Fibroblast of skin of abdomen (primary cell): Measurements from ENCODE around the gene HIVEP1.
A peak's percentile ranks its signal among the peaks of the same experiment; 100 is the strongest.
"Not testable (repeated sequence)": the region's sequence is repeated elsewhere in the genome, so short reads cannot be mapped to it uniquely, and the experiment has no call there.

Source experiments
- DNase-seq: peaks from one replicate; pipeline ENCODE4 v3.0.0-alpha.2; 2013

Gene HIVEP1

DNA sequence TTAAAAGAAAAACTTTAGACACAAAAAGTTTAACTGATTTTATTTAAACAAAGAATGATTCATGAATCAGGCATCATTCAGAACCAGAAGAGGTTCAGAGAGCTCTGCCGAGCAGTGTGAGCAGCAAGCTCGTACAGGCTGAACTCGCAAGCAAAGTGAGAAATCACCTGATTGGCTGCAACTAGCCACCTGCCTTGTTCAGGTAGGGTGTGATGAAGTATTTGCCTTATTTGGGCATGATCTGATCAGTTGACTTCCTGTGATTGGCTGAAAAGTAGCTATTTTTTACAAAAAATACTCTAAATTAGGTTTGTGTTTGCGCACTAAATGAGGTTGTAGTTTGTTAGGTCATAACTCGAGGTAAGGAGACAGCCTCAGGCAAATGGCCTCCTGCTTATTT lies 80.7 kb downstream of the HIVEP1 start:
- DNase-seq: no peak

GRCh38 chr6:12094689-12095088 lies 82.6 kb downstream of the HIVEP1 start:
- no peak for DNase-seq

- no peak for DNase-seq
These were observed 84.2 kb downstream of the HIVEP1 start for GRCh38 chr6:12096342-12096741.

DNA sequence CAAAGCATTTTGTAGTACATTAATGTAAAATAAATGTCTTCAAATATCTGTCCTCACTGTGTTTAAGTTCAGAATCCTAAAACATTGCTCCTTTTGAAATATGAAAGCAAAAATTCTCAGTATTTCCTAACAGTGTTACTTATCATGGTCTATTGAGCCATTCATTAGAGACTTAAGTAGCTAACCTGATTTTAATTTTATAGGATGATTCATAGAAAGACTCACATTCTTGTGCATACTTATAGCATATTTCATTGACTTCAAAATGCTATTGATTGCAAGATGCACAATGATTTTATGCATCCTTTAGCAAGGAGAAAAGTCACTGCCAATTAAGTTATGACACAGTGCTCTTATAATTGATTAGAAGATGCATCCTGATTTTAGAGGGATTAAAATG lies 85.7 kb downstream of the HIVEP1 start:
- peak; percentile 68 for DNase-seq

- no peak for DNase-seq
These were observed 87.7 kb downstream of the HIVEP1 start for GRCh38 chr6:12099623-12100338.

DNA sequence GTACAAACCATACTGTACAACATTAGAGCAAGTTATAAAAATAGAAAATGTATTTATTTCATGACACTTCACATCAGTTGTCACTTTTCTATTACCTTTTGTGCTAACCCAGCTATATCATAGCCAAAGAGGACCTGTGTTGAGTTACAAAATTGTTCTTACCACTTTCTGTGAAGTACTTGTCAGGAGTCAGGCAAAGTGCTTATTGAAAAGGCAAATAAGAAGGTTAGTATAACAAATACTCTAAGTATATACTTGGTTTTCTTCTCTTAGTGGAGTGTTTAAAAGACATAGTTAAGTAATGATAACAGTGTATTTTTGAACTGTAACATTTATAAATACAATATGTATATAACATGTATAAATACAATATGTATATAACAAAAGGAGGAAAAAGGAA lies 88.9 kb downstream of the HIVEP1 start:
- no peak for DNase-seq

DNA sequence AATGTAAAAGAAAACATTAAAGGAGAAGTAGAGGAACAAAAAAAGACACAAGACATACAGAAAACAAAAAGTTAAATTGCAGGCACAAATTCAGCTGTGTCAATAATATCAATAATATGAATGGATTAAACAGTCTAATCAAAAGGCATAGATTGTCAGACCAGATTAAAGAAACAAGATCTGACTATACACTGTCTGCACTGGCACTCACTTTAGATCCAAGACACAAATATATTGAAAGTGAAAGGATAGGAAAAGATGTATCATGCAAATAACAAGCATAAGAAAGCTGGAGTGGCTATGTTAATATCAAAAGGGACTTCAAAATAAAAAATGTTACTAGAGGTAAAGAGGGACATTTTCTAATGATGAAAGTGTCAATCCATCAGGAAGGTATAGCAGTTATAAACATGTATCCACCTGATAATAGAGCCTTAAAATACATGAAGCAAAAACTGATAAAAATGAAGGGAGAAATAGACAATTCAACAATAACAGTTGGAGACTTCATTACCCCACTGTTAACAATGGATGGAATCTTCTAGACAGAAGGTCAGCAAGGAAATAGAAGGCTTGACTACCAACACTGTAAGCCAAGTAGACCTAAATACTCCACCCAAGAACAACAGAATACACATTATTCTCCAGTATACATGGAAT lies 89.7 kb downstream of the HIVEP1 start:
- no peak for DNase-seq

DNA sequence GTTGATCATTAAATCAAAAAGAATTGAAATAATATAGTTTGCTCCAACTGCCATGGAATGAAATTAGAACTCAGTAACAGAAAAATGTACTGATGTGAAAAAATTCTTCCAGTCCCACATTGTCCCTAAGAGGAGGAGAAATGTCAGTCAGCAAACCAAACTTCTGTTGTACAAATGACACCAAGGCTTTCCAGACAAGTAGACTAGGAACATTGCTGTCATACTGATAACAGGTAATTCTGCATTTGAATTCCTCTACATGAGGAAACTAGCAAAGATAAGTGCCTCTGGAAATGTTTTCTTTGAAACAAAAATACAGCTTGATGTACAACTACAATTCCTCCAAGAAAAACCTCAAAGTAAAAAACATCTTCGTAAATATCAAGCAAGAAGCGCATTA lies 90.2 kb downstream of the HIVEP1 start:
- no peak for DNase-seq

DNA sequence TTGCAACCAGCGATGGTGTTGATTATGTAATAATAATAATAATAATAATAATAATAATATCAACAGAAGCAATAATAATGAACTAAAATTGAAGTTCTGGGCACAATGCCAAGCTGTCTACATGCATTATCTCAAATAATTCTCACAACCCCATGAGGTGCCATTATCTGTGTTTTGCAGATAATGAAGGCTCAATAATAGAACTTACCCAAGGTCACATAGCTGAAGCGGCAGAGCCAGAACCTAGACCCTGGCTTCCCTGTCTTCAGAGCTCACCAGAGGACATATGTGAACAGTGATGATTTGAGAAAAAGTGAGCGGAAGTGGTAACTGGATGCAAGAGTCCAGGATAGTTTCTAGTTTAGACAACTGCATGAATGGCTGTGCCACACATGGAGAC lies 91.0 kb downstream of the HIVEP1 start:
- no peak for DNase-seq

DNA sequence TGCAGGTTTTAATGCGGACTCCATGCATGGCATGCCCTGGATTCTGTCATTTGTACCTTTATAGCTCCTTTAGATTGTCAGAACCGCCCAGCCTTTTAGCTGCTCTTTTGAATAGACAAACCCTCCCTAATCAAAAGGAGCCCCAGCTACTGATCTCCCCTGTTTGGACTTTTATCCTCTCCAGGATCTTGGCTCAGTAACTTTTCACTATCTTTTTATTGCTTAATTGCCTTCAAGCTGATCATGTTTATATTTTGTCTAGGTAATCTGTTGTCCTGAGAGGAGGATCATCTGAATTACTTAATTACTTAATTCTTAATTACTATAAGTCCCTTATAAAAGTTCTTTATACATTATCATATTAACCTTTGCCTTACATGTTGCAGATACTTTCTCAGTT lies 93.2 kb downstream of the HIVEP1 start:
- no peak for DNase-seq

GRCh38 chr6:12108376-12108775 lies 96.3 kb downstream of the HIVEP1 start:
- not testable (repeated sequence) for DNase-seq

GRCh38 chr6:12110523-12111362 lies 98.6 kb downstream of the HIVEP1 start:
- no peak for DNase-seq

GRCh38 chr6:12111363-12111670 lies 99.2 kb downstream of the HIVEP1 start:
- no peak for DNase-seq

DNA sequence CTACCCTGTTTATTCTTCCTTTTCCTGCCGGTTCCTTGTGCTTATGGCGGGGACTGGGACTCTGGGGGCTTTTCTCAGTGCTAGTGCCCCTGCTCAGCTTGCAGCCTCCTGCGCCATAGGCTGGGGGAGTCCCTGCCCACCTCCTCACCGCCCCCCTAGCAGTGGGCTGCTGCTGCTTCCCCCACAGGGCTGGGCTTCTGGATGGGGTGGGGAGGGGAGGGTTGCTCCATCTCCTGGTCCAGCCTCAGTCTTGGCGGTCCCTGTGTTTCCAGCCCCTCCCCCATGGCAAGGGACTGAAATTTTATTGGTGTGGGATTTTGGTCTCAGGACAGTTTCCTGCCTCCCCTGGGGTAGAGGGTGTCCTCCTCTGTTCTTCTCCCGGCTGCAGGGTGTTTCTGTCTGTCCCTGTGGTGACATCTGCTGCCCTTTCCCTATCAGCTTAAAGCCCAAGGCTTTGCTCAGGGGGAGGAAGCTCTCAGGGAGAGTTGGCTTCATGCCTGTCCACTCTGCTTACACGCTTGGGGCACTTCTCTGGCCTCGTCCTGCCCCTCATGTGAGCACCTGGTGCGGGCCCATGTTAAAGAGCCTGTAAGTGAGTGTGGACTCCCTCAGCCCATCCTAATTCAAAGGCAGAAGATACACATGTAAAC lies 100.6 kb downstream of the HIVEP1 start:
- DNase-seq: no peak

DNA sequence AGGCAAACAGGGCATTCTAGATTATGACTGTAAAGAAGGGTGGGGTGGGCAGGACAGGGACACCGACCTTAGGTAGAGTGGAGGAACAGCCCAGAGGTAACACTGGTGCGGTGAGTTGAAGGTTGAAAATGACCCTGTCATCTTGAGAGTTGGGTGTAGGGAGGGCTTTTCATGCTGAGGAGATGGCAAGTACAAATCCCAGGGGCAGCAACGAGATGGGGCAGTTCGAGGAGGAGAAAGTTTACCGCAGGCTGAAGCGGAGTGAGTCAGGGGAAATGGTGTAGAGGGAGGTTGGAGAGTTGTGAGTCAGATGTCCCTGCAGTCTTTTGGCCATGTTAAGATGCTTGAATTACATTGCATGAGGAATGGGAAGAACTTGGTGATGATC lies 101.1 kb downstream of the HIVEP1 start:
- DNase-seq: peak; percentile 60

- DNase-seq: no peak
These were observed 102.0 kb downstream of the HIVEP1 start for GRCh38 chr6:12114055-12114503.

DNA sequence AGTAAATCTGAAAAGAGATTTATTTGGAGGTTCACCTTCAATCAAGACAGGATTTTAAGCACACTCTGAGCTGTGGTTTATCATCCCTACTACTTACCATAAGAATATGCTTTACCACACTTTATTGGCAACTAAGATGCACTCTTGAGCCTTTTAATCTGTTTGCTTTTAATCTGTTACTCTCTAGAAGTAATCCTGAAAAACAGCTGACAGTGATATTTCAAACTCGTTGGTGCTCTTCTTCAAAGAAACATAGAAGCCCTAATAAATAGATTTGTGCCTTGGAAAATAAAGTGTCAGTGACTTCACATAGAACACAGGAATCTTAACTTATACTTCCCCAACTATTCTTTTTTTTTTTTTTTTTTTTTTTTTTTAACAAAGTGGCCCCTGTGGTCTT lies 102.9 kb downstream of the HIVEP1 start:
- DNase-seq: no peak

DNA sequence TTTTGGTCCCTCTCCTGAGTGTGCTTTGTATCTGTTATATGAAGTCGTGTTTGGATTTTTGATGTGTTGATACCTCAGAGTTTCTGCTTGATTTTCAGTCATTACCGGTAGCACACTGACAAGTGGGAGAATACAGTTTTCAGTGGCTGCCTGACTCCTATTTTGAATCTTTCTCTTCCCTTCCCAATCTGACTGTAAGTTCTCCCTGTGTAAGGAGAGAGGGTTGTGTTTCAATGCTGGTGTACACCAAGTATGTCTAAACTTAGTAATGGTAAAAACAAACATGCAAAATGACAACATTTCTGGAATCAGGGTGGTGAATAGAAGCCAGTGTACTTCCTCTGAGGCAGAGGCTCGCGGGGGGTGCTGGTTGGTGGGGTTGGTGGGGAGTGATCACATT lies 103.4 kb downstream of the HIVEP1 start:
- no peak for DNase-seq

GRCh38 chr6:12116264-12116800 lies 104.2 kb downstream of the HIVEP1 start:
- DNase-seq: no peak

DNA sequence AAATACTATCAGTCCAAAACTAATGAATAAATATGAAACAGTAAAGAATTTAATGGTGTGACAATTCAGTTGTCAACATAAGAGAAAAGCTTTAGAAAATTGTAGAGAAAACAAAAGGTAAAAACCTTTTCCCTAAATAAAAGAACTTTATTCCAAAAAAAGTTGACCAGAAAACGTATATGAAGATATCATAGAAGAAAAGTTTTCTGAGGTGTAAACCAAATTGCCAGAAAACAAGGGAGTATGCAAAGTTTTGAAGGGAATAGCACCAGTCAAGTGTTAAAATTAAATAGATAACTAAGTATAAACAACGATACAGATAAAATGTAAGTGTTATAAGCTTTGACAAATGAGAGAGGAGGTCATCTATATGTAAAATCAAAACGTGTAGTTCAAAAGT lies 104.9 kb downstream of the HIVEP1 start:
- no peak for DNase-seq

- DNase-seq: no peak
These were observed 106.5 kb downstream of the HIVEP1 start for GRCh38 chr6:12118607-12119006.

DNA sequence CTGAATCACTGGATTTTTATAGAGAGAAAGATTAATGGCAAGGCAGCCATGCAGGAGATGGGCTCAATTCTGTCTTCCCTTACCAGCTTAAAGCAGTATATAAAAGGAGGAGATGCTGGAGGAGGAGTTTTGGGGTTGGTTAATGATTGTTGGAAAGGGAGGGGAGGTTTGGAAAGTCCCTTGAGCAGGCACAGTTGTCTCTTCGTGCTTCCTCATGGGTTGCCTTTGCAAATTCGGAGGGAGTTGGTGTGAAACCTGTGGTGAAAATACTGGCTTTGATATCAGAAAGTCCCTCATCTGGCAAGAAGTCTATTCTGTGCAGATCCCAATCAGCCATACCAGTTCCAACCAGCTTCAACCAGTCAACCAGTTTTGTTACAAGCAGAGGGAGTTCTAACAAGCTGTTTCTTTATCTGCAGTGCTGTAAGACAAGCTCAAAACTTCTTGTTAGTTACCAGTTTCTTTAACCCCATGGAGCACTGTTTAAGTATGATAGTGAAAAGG lies 107.0 kb downstream of the HIVEP1 start:
- no peak for DNase-seq

DNA sequence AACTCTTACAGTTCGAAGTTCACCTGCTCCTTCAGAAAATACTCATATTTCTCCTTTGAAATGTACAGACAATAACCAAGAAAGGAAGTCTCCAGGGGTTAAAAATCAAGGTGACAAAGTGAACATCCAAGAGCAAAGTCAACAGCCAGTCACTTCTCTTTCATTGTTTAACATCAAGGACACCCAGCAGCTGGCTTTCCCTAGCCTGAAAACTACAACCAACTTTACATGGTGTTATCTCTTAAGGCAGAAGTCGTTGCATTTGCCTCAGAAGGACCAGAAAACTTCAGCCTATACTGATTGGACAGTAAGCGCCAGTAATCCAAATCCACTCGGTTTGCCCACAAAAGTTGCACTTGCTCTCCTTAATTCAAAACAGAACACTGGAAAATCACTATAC lies 113.3 kb downstream of the HIVEP1 start:
- no peak for DNase-seq
